GM20000 (cell line): ENCODE measurements around the gene SFRP2.

Experiments
- DNase-seq: peaks from one replicate; pipeline ENCODE4 v3.0.0; 2012; ENCODE audit warnings: low spot score
- TF ChIP-seq, protein P1 (sequence below): IDR thresholded peaks from 2 replicates; pipeline ENCODE4 v1.5.1; 2012; ENCODE audit warnings: mild to moderate bottlenecking, control low read depth; ENCODE audit errors: extremely low read depth, missing control alignments

The SFRP2 gene

DNA sequence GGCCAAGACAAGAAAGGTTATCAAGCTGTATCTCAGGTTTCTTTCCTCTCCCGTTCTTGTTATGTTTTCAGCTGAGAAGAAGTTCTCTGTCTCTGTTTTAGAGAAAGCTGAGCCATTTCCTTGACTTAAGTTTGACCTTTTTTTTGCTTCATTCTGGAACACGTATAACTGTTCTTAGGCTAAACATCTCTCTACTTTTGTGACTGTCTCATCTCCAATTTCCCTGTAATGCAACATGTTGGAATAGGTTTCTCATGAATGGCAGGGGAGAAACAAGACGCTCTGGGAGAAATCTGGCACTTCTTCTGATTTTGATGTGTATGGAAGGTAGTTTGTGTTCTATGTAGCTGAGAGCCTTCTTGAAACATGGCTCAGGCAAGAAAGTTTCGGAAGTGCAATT is 36.2 kb upstream of the SFRP2 start:
- no peak for DNase-seq
- TF ChIP-seq, protein P1, sequence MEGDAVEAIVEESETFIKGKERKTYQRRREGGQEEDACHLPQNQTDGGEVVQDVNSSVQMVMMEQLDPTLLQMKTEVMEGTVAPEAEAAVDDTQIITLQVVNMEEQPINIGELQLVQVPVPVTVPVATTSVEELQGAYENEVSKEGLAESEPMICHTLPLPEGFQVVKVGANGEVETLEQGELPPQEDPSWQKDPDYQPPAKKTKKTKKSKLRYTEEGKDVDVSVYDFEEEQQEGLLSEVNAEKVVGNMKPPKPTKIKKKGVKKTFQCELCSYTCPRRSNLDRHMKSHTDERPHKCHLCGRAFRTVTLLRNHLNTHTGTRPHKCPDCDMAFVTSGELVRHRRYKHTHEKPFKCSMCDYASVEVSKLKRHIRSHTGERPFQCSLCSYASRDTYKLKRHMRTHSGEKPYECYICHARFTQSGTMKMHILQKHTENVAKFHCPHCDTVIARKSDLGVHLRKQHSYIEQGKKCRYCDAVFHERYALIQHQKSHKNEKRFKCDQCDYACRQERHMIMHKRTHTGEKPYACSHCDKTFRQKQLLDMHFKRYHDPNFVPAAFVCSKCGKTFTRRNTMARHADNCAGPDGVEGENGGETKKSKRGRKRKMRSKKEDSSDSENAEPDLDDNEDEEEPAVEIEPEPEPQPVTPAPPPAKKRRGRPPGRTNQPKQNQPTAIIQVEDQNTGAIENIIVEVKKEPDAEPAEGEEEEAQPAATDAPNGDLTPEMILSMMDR, result no peak

GRCh38 chr4:153824501-153824900 is 35.6 kb upstream of the SFRP2 start:
- DNase-seq, result no peak
- TF ChIP-seq, protein P1, result no peak

DNA sequence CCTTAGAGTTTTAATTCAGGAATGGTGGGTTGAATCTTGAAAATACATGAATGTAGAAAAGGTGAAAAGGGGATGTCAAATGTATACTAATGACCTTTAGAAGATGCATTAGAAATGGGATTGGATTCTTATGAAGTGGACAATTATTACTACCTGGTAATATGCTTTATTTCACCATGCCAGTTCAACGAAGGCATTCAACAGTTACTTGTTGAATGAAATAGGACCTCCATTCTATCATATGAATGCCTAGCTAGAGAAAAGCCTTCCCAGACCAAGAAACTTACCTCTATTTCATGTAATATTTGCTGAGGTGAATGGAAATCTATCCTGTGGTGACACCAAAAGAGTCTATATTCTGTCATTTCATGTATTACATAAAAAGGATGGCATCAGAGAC is 34.6 kb upstream of the SFRP2 start:
- TF ChIP-seq, protein P1, result no peak
- no peak for DNase-seq

DNA sequence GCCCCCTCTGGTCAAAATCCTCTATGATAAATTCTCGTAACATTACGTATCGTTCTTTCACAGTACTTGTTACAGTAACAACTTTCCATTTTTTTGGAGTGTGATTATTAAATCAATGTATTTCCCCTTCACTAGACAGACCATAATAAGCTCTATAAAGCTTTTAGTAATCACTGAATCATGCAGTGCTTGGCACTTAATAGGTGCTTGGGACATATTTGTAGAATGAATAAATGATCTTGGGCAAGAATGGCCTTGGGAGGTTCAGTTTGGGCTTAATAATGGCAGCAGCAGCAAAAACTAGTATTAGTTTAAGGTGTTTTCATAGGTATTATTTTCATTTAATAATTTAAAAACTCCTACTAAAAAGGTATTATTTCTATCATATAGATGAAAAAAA is 33.4 kb upstream of the SFRP2 start:
- TF ChIP-seq, protein P1, result no peak

GRCh38 chr4:153817466-153817865 is 28.6 kb upstream of the SFRP2 start:
- TF ChIP-seq, protein P1, result no peak
- no peak for DNase-seq

More for the DNA sequence above, 33.4 kb upstream of the SFRP2 start:
- DNase-seq, result no peak

DNA sequence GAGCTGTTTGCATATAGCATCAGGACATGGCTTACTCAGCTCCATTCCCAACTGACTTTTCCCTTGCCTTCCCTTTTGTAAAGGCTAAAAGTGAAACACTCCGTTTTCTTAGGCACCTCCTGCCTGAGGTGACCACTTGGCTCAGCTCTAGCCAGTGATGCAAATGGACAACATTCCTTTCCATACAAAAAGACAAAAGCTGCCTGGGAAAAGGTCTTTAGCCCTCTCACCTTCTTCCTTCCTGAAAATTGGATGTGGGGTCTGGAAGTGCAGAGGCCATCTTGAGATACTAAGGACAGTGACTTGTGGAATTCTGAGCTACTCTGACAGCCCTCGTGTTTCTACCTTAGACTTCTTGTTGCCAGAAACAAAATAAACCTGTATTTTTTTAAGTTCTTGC is 27.7 kb upstream of the SFRP2 start:
- no peak for DNase-seq
- TF ChIP-seq, protein P1, result no peak

DNA sequence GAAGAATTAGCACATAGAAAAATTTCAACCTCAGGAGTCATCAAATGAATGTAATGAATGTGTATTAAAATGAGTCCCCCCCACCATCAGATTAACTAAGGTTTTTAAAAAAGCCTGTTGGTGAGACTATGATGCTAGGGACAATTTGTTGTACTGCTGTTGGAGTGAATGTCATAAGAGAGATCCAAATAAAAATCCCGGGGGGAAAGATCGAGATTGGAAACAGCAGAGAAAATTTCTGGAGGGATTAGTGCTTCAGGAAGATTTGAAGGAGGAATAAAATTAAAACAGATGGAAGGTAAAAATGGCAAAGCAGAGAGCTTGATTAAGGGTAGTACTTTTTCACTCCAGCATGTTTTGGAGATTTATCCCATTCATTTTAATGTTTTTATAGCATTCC is 25.9 kb upstream of the SFRP2 start:
- TF ChIP-seq, protein P1, result no peak
- DNase-seq, result no peak
